Transverse colon (tissue), 4 donors: ENCODE data around the gene SSX2IP. TPM values are rescaled to one million over a fixed set of nuclear protein-coding genes. Genes with fewer than 3 reads are reported as not detected.
"Not testable (repeated sequence)": the region's sequence is repeated elsewhere in the genome, so short reads cannot be mapped to it uniquely, and the experiment has no call there.

ENCODE experiments used
- DNase-seq: peaks from one replicate; pipeline ENCODE4 v3.0.0-alpha.2; 2019
- H3K27ac ChIP-seq, 4 donors: fragments of 200-600 bp; sonication (generic); 2 replicates each; pipeline ENCODE4 v1.5.1; 2016 to 2018; ENCODE audit warnings: inconsistent platforms in 4 of 4
- H3K27me3 ChIP-seq: fragments of 200-600 bp; sonication (generic); 2 replicates; pipeline ENCODE4 v1.5.1; 2017; ENCODE audit warnings: inconsistent platforms
- H3K36me3 ChIP-seq, 4 donors: fragments of 200-600 bp; sonication (generic); 2 replicates each; pipeline ENCODE4 v1.5.1; 2017 to 2019; ENCODE audit warnings: inconsistent platforms in 4 of 4
- H3K4me1 ChIP-seq, 4 donors: fragments of 200-600 bp; sonication (generic); 2 replicates each; pipeline ENCODE4 v1.5.1; 2017 to 2020; ENCODE audit warnings: inconsistent platforms in 4 of 4
- H3K4me3 ChIP-seq, 4 donors: fragments of 200-600 bp; sonication (generic); 1 replicate in 1 of 4; 2 replicates in 3 of 4; pipeline versions ENCODE4 v1.5.1 to v1.6.1; 2017 to 2019; ENCODE audit warnings: inconsistent platforms in 4 of 4
- H3K9me3 ChIP-seq, 2 donors: fragments of 200-600 bp; sonication (generic); 2 replicates each; pipeline ENCODE4 v1.5.1; 2017 to 2019; ENCODE audit warnings: inconsistent platforms in 2 of 2
- CTCF ChIP-seq, 5 experiments: fragments of 200-600 bp in 3 of 5; fragments of 450-650 bp in 2 of 5; sonication (generic) in 3 of 5; IDR thresholded peaks; 1 replicate in 2 of 5; 2 replicates in 3 of 5; pipeline ENCODE4 v1.5.1; 2016 to 2017; ENCODE audit warnings: antibody characterized with exemption in 5 of 5, inconsistent platforms in 3 of 5, mild to moderate bottlenecking in 2 of 5, moderate library complexity in 1 of 5
- EP300 ChIP-seq: sonication (generic); formaldehyde crosslinking; IDR thresholded peaks from one replicate; pipeline ENCODE4 v1.6.1; 2017; ENCODE audit warnings: antibody characterized with exemption, low read depth
- POLR2A ChIP-seq: fragments of 450-650 bp; IDR thresholded peaks from one replicate; pipeline ENCODE4 v1.6.1; 2016; ENCODE audit warnings: antibody characterized with exemption, mild to moderate bottlenecking, moderate library complexity
- POLR2AphosphoS5 ChIP-seq, 3 donors: sonication (generic); formaldehyde crosslinking; IDR thresholded peaks; one replicate each; pipeline ENCODE4 v1.6.1; 2016; ENCODE audit warnings: antibody characterized with exemption in 3 of 3
- WGBS, 2 donors: methylation state at CpG; one replicate each; pipeline ENCODE4 v1.1.5; 2018; ENCODE audit warnings: low coverage in 1 of 2; 5-methylcytosine and 5-hydroxymethylcytosine counted together
- in situ Hi-C, 4 donors: fragments of 200-750 bp; cut with MboI; loops; one replicate each; pipeline versions ENCODE4 v1.15.0 to v1.15.1; 2017; ENCODE audit warnings: low sequenced_read_pairs in 3 of 4, low pct_ligation_motif_present in 1 of 4, low pct_unique_long_range_greater_than_20kb in 1 of 4
- intact Hi-C: fragments of 100-400 bp; cut with DNase I; formaldehyde crosslinking; loops from one replicate; pipeline ENCODE4 v1.15.1; 2023; ENCODE audit warnings: low total_unique reads
- total RNA-seq, 4 donors: library from RNA; depleted of rRNA; stranded (reverse); fragments of >200 nt; gene quantifications; one replicate each; pipeline ENCODE4 v1.1.0, GENCODE V29; 2016

The SSX2IP gene
- total RNA-seq, 4 donors from 2014 or later, result 7.1 to 15.2 (median 11.4) TPM

GRCh38 chr1:84598846-84599741 lies 91.2 kb downstream of the SSX2IP start:
- TF ChIP-seq POLR2AphosphoS5 (IDR thresholded peaks at IDR 0.05) (no peak), EP300 (no peak), CTCF (IDR thresholded peaks at IDR 0.05) (no peak), POLR2A (no peak)
- Histone ChIP-seq H3K4me1 (peaks cover 0 to 9% (median 0%) of the 10 kb centered on the region in 4 donors), H3K36me3 (no peaks in the 10 kb centered on the region), H3K9me3 (no peaks in the 10 kb centered on the region), H3K27ac (peak overlapping the region in 3 of 4 donors; percentile 2 to 58 (median 17)), H3K4me3 (no peak overlapping the region), H3K27me3 (no peaks in the 10 kb centered on the region)
- in situ Hi-C loops, result no loop called here
- no peak for DNase-seq
- 47 to 79% methylated on average over 3 to 5 of the region's 5 CpGs for WGBS, 2 donors
- intact Hi-C loops, result no loop called here

GRCh38 chr1:84598418-84598817 lies 91.8 kb downstream of the SSX2IP start:
- WGBS, 2 donors, result 68 to 70% methylated on average over 3 of the region's 3 CpGs
- in situ Hi-C loops, result no loop called here
- H3K4me1 ChIP-seq, result peaks cover 0 to 7% (median 0%) of the 10 kb centered on the region in 4 donors
- intact Hi-C loops, result no loop called here
- H3K27me3 ChIP-seq, result no peaks in the 10 kb centered on the region
- TF ChIP-seq POLR2AphosphoS5 (IDR thresholded peaks at IDR 0.05) (peak in 1 of 3 donors; percentile 29), CTCF (IDR thresholded peaks at IDR 0.05) (no peak), POLR2A (no peak), EP300 (no peak)
- no peaks in the 10 kb centered on the region for H3K9me3 ChIP-seq
- H3K36me3 ChIP-seq, result no peaks in the 10 kb centered on the region
- no peak for DNase-seq
- peak overlapping the region in 1 of 4 donors; percentile 6 for H3K27ac ChIP-seq
- no peak overlapping the region for H3K4me3 ChIP-seq

GRCh38 chr1:84597011-84597410 lies 93.2 kb downstream of the SSX2IP start:
- H3K4me3 ChIP-seq, result no peak overlapping the region
- in situ Hi-C loops, result no loop called here
- 89 to 100% methylated on average over 1 of the region's 1 CpG for WGBS, 2 donors
- peaks cover 0 to 5% (median 0%) of the 10 kb centered on the region in 4 donors for H3K4me1 ChIP-seq
- no peaks in the 10 kb centered on the region for H3K36me3 ChIP-seq
- no peak overlapping the region for H3K27ac ChIP-seq
- H3K27me3 ChIP-seq, result no peaks in the 10 kb centered on the region
- intact Hi-C loops, result no loop called here
- no peak for TF ChIP-seq POLR2A
- no peaks in the 10 kb centered on the region for H3K9me3 ChIP-seq
- DNase-seq, result no peak

GRCh38 chr1:84594959-84595358 lies 95.3 kb downstream of the SSX2IP start:
- H3K4me1 ChIP-seq, H3K9me3 ChIP-seq, H3K27ac ChIP-seq, intact Hi-C loops, in situ Hi-C loops, H3K36me3 ChIP-seq, H3K4me3 ChIP-seq, H3K27me3 ChIP-seq, DNase-seq: not testable (repeated sequence)
- WGBS, 2 donors, result 94 to 98% methylated on average over 2 of the region's 2 CpGs

Other genes starting within 250 kb of the SSX2IP start
- 10 to 100 TPM; 14.7 to 38.4 (median 25.9) TPM for gene RPF1, start 211.2 kb downstream of the SSX2IP start, total RNA-seq
- gene SPATA1, start 184.1 kb downstream of the SSX2IP start, total RNA-seq, result 1 to 10 TPM in 1 of 4 donors, under 1 TPM in 1, not detected in 2; 0.14 to 1.6 TPM
- 100 to 1,000 TPM in 2 of 4 donors, 10 to 100 TPM in 2; 19.1 to 172 (median 127) TPM for gene GNG5, start 183.9 kb downstream of the SSX2IP start, total RNA-seq
- gene CTBS, start 116.0 kb downstream of the SSX2IP start, total RNA-seq, result 10 to 100 TPM in 3 of 4 donors, 1 to 10 TPM in 1; 3.8 to 25.7 (median 16.2) TPM
- gene LPAR3, start 202.7 kb upstream of the SSX2IP start, total RNA-seq, result 10 to 100 TPM in 1 of 4 donors, 1 to 10 TPM in 2, not detected in 1; 3.5 to 10.9 (median 4.1) TPM